ENCODE results near the gene MMP14.

DNA sequence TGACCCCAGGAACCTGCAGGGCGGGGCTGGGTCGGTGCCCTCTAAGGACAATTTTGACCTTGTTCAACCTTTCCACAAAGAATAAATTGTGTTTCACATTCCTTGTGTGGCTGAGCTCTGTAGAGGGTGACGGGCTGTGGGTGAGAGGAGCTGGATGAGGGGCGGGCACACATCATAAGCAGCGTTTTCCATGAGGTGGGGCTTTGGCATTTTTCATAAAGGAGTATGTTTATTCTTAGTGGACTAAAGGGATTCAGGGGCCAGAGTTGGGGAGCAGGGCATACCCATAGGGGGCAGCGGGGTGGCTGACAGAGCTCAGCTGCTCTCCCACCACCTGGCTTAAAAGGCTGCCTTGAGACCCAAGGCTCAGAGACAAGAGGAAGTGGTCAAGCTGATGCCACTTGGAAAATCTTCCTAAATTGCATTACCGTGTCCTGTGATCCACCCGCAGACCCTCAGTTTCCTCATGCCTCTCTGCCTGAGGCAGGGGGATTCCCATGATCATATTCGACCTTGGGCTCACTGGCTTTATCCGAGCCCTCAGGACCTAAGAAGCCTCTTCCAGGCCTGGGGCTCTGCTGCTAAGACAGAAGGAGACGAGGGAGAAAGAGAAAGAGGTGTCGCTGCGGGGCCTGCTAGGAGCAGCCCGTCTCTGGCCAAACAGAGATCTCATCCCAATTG is 11.4 kb downstream of the MMP14 start:
- TF ChIP-seq, protein P1, sequence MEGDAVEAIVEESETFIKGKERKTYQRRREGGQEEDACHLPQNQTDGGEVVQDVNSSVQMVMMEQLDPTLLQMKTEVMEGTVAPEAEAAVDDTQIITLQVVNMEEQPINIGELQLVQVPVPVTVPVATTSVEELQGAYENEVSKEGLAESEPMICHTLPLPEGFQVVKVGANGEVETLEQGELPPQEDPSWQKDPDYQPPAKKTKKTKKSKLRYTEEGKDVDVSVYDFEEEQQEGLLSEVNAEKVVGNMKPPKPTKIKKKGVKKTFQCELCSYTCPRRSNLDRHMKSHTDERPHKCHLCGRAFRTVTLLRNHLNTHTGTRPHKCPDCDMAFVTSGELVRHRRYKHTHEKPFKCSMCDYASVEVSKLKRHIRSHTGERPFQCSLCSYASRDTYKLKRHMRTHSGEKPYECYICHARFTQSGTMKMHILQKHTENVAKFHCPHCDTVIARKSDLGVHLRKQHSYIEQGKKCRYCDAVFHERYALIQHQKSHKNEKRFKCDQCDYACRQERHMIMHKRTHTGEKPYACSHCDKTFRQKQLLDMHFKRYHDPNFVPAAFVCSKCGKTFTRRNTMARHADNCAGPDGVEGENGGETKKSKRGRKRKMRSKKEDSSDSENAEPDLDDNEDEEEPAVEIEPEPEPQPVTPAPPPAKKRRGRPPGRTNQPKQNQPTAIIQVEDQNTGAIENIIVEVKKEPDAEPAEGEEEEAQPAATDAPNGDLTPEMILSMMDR (conservative IDR thresholded peaks at IDR 0.05; ENCODE audit: low read length) = peak; percentile 59
- TF ChIP-seq EZH2phosphoT487 (IDR thresholded peaks at IDR 0.05; ENCODE audit: borderline replicate concordance, low read depth, low read length) = no peak
